Endothelial cell of umbilical vein (primary cell): ENCODE measurements around the gene BABAM2.

Experiments used
- CTCF ChIP-seq, 2 donors: IDR thresholded peaks; 1 replicate in 1 of 2; 2 replicates in 1 of 2; pipeline ENCODE4 v1.5.1; 2011; ENCODE audit warnings: low read length in 2 of 2, mild to moderate bottlenecking in 2 of 2, moderate library complexity in 2 of 2, control low read depth in 1 of 2, inconsistent platforms in 1 of 2, low read depth in 1 of 2; ENCODE audit not compliant: insufficient read depth in 1 of 2; ENCODE audit errors: extremely low read depth in 1 of 2
- EZH2 ChIP-seq: IDR thresholded peaks from 2 replicates; pipeline ENCODE4 v1.6.1; 2012; ENCODE audit warnings: borderline replicate concordance, low read depth, mild to moderate bottlenecking, moderate library complexity, low read length, inconsistent platforms; ENCODE audit not compliant: severe bottlenecking
- MAX ChIP-seq: IDR thresholded peaks from 2 replicates; pipeline ENCODE4 v1.6.1; 2011; ENCODE audit not compliant: insufficient read depth, insufficient read length
- MYC ChIP-seq: IDR thresholded peaks from one replicate; pipeline ENCODE4 v1.6.1; 2011; ENCODE audit warnings: mild to moderate bottlenecking, low read depth, low read length
- POLR2A ChIP-seq: IDR thresholded peaks from 2 replicates; pipeline ENCODE4 v1.6.1; 2012; ENCODE audit warnings: low read depth, mild to moderate bottlenecking, control low read depth, low read length
- POLR2AphosphoS5 ChIP-seq: IDR thresholded peaks from 2 replicates; pipeline ENCODE4 v1.6.1; 2012; ENCODE audit warnings: low read depth, mild to moderate bottlenecking, control low read depth, low read length, moderate library complexity; ENCODE audit not compliant: insufficient read depth

- no peak for TF ChIP-seq CTCF (IDR thresholded peaks at IDR 0.05; ENCODE audit: extremely low read depth in 1 of 2, insufficient read depth in 1 of 2, low read depth in 1 of 2, low read length in 2 of 2)
- TF ChIP-seq MYC, result no peak
- no peak for TF ChIP-seq EZH2
- TF ChIP-seq POLR2AphosphoS5, result no peak
- TF ChIP-seq POLR2A, result no peak
- TF ChIP-seq MAX, result no peak
Measured at GRCh38 chr2:27991146-27991545, 100.6 kb downstream of the BABAM2 start.
